ENCODE measurements around the gene HNRNPDL.
A peak's percentile ranks its signal among the peaks of the same experiment; 100 is the strongest.

The HNRNPDL gene

GRCh38 chr4:82381661-82382296, 48.5 kb downstream of the HNRNPDL start:
- no peak for DNase-seq

DNA sequence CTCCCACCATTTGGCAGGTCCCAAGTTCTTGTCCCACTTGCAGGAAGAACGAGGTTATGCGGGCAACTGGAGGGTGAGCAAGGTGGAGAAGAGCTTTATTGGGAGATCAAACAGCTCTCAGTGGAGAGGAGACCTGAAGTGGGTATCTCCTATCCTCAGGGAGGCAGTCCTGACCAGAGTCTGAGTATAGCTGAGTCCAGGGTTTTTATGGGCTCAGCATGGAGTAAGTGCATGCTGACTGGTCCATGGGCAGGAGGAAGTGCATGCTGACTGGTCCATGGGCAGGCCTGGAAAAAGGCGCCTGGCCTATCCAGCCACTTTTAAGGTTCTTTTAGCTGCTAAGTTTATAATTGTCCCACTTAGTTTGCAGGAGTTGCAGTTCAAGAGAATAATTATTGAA, 49.0 kb downstream of the HNRNPDL start:
- no peak for DNase-seq

- DNase-seq = no peak
These were observed 49.4 kb downstream of the HNRNPDL start for GRCh38 chr4:82380831-82381230.

GRCh38 chr4:82380344-82380743, 49.9 kb downstream of the HNRNPDL start:
- no peak for DNase-seq

DNA sequence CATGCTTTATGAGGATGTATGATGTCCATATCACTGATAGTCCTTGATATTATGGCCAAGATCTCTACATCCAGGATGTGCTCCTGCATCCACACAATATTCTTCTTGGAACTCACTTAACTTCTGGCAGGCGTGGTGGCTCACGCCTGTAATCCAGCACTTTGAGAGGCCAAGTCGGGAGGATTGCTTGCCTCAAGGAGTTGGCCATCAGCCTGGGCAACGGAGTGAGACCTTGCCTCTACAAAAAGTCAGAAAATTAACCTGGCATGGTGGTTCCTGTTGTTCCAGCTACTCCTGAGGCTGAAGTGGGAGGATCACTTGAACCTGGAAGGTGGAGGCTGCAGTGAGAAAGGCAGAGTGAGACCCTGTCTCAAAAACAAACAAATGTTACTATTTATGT, 54.2 kb downstream of the HNRNPDL start:
- no peak for DNase-seq

DNA sequence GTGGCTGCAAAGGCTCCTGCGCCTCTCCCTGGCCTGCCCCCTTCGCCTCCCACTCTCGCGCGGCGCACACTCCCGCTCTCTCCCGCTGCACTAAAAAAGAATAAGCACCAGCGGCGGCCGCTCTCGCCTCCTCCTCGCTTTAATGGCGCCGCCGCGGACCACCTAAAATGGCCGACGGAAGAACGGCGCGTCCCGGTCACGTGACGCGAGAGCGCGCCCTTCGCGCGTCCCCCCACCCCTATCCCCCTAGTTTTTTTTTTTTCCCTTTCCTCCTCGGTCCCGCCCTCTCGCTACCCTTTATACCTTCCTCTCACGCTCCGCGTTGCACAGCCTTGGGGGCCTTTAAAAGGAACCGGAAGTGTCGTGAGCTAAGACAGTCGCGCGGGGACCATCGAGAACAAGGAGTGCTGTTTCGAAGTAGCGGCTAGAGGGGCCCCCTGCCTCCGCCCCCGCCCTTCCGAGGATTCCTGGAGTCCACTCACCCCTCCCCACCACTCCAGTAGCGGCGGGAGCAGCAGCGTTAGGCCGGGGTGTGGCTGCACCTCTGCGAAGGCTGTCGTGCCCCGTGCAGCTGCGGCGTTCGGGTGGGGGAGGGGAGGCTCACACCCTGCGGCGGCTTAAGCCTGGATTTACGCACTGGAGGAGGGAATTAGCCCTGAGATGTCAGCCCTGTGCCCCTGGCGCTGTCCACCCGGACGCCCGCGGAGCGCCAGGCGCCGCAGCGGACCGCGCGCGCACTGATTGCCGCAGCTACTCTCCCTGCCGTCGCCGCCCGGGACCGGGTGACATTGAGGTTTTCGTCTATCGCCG, 56.2 kb downstream of the HNRNPDL start, which contains the start of gene HNRNPD:
Gene HNRNPD, minus strand, starts transcription at position 176 of the 810 bp plus-strand sequence. CDS start 313 bp downstream, outside the sequence.
- DNase-seq = peak; percentile 99 to 100

DNA sequence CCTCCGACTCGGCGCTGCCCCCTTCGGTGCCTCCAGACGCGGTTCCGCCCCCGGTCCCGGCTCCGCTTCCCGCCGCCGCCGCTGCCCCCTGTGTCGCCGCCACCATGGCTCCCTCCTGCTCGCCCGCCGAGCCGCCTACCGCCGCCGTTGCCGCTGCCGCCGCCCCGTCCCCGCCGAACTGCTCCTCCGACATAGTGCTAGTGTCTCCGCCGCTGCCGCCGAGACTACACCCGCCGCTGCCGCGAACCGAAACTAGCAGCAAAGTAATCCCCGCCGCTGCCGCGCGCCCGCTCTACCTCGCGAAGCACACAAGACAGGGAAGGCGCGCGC, 56.8 kb downstream of the HNRNPDL start:
- no peak for DNase-seq
